Measurements from ENCODE around the gene TRIM26. TPM values are rescaled to one million over a fixed set of nuclear protein-coding genes. Genes with fewer than 3 reads are reported as not detected.

TRIM26 gene
- total RNA-seq, 4 donors from 2014 or later: 33.6 to 58.8 (median 46.3) TPM

DNA sequence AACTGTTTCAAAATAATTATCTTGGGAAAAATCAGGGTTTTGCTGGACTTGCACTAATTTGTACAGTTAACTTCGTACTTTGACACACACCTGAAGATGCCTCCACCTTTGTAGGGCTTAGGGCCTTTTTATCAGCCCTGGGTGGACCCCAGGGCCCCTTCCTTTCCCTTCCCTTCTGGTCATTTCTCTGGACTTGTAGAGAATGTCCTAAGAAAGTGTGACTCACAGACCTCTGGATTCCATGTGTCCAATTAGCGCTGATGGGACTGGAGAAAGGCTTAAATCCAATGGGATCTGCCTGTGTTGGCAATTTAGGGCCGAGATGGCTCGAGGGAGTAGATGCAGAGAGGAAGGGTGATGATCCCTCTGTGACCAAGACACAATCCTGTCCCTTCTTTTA lies 40.5 kb downstream of the TRIM26 start:
- WGBS: 93% methylated on average over 4 of the region's 4 CpGs
- no peak for TF ChIP-seq POLR2A (IDR thresholded peaks at IDR 0.05; ENCODE audit: low read depth)
- TF ChIP-seq, protein P1, sequence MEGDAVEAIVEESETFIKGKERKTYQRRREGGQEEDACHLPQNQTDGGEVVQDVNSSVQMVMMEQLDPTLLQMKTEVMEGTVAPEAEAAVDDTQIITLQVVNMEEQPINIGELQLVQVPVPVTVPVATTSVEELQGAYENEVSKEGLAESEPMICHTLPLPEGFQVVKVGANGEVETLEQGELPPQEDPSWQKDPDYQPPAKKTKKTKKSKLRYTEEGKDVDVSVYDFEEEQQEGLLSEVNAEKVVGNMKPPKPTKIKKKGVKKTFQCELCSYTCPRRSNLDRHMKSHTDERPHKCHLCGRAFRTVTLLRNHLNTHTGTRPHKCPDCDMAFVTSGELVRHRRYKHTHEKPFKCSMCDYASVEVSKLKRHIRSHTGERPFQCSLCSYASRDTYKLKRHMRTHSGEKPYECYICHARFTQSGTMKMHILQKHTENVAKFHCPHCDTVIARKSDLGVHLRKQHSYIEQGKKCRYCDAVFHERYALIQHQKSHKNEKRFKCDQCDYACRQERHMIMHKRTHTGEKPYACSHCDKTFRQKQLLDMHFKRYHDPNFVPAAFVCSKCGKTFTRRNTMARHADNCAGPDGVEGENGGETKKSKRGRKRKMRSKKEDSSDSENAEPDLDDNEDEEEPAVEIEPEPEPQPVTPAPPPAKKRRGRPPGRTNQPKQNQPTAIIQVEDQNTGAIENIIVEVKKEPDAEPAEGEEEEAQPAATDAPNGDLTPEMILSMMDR (IDR thresholded peaks at IDR 0.05): no peak
- no peak for TF ChIP-seq POLR2AphosphoS5 (IDR thresholded peaks at IDR 0.05)
- TF ChIP-seq EP300 (IDR thresholded peaks at IDR 0.05): no peak
- peaks cover 0 to 82% (median 25%) of the 10 kb centered on the region in 4 donors for H3K27me3 ChIP-seq
- H3K27ac ChIP-seq (replicated peaks in 1 of 4): no peak overlapping the region
- no peaks in the 10 kb centered on the region for H3K9me3 ChIP-seq
- DNase-seq (ENCODE audit: extremely low spot score): no peak
- intact Hi-C loops (cut with DNase I): no loop called here
- H3K4me3 ChIP-seq: no peak overlapping the region
- H3K4me1 ChIP-seq: peaks cover 7 to 11% (median 10%) of the 10 kb centered on the region in 4 donors
- no peaks in the 10 kb centered on the region for H3K36me3 ChIP-seq

DNA sequence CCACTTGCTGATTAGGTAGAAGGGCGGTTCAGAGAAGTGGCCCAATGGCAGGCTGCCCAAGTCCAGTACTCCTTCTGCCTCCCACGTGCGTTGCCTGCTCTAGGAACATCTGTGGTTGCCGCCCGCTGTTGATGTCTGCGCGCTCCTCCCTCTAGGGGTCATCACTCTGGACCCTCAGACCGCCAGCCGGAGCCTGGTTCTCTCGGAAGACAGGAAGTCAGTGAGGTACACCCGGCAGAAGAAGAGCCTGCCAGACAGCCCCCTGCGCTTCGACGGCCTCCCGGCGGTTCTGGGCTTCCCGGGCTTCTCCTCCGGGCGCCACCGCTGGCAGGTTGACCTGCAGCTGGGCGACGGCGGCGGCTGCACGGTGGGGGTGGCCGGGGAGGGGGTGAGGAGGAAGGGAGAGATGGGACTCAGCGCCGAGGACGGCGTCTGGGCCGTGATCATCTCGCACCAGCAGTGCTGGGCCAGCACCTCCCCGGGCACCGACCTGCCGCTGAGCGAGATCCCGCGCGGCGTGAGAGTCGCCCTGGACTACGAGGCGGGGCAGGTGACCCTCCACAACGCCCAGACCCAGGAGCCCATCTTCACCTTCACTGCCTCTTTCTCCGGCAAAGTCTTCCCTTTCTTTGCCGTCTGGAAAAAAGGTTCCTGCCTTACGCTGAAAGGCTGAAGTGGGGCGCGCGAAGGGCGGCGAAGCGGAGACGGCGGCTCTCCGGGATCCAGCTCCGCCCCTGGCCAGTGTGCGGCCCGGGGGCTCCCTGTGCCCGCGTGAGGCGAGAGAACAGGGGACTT lies 41.3 kb downstream of the TRIM26 start:
- WGBS: 3% methylated on average over 31 of the region's 62 CpGs
- Histone ChIP-seq H3K27me3 (peaks cover 0 to 90% (median 25%) of the 10 kb centered on the region in 4 donors), H3K36me3 (no peaks in the 10 kb centered on the region), H3K27ac (replicated peaks in 1 of 4) (no peak overlapping the region), H3K4me1 (peaks cover 7 to 11% (median 10%) of the 10 kb centered on the region in 4 donors), H3K4me3 (peak overlapping the region; percentile 4 to 36 (median 13)), H3K9me3 (no peaks in the 10 kb centered on the region)
- peak; percentile 82 for DNase-seq (ENCODE audit: extremely low spot score)
- TF ChIP-seq POLR2AphosphoS5 (IDR thresholded peaks at IDR 0.05) (no peak), EP300 (IDR thresholded peaks at IDR 0.05) (no peak), POLR2A (IDR thresholded peaks at IDR 0.05; ENCODE audit: low read depth) (no peak)
- TF ChIP-seq, protein P1 (IDR thresholded peaks at IDR 0.05): no peak
- intact Hi-C loops (cut with DNase I): no loop called here

DNA sequence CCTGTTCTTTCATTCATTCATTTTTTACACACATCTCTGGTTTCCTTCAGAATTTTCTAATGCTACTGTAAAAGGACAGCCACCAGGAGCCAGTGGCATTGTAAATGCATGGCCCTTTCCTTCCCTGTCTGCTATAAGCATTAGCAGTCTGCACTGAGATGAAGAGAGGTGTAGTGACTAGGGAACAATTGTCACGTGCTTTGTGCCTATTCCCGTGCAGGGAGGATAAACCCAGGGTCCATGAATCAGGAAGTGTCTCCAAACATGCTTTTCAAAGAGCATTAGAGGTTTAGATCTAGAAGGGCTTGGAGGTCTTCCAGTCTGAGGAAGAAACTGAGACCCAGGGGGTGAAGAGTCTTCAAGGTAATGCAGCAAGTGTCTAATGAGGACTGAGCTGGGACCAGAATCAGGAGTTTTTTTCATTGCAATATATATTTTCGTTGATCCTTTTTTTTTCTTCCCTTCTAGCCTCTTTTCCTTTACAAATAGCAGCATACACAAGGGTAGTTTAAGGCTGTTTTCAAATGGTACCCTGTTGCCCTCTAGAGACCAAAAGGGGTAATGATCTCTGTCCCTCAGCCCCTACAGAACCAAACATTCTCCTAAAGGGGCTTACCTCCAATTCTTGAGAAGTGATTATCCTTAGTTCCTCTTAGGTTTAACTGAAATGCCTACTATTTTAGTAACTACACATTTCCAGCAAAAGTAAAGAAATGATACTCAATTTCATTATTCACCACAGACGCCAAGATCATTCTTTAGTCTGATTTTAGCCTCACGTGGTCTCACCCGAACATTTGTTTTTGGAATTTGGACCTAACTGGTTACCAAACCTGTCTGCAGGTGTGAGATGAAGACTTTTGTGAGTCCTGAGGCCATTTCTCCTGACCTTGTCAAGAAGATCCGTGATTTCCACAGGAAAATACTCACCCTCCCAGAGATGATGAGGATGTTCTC lies 43.3 kb downstream of the TRIM26 start:
- peaks cover 0 to 73% (median 25%) of the 10 kb centered on the region in 4 donors for H3K27me3 ChIP-seq
- no peaks in the 10 kb centered on the region for H3K9me3 ChIP-seq
- DNase-seq (ENCODE audit: extremely low spot score): peak; percentile 57
- WGBS: 27% methylated on average over 7 of the region's 7 CpGs
- TF ChIP-seq POLR2A (IDR thresholded peaks at IDR 0.05; ENCODE audit: low read depth): no peak
- TF ChIP-seq, protein P1 (IDR thresholded peaks at IDR 0.05): peak; percentile 44 to 73 (median 48)
- intact Hi-C loops (cut with DNase I): no loop called here
- no peak overlapping the region for H3K27ac ChIP-seq (replicated peaks in 1 of 4)
- H3K36me3 ChIP-seq: no peaks in the 10 kb centered on the region
- peaks cover 7 to 11% (median 10%) of the 10 kb centered on the region in 4 donors for H3K4me1 ChIP-seq
- H3K4me3 ChIP-seq: no peak overlapping the region

DNA sequence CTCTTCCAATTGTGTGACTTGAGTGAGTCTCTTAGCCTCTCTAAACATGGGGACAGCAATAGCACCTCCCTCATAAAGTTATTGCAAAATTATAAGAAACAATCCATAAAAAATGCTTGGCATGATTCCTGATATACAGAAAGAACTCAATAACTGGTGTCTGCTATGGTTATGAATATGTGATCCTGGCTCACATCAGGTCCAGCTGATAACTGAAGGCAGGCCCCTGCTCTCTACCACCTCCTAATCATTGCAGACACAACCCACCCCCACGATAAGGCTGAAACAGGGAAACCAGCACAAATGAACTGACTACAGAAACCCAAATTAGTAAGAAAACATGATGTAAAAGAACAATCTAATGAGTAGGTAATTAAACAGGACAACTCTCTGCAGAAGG lies 44.5 kb downstream of the TRIM26 start:
- Histone ChIP-seq H3K36me3 (no peaks in the 10 kb centered on the region), H3K4me1 (peaks cover 7 to 11% (median 10%) of the 10 kb centered on the region in 4 donors), H3K27me3 (peaks cover 0 to 69% (median 25%) of the 10 kb centered on the region in 4 donors), H3K27ac (replicated peaks in 1 of 4) (no peak overlapping the region), H3K9me3 (no peaks in the 10 kb centered on the region), H3K4me3 (no peak overlapping the region)
- WGBS: 74% methylated on average over 1 of the region's 1 CpG
- intact Hi-C loops (cut with DNase I): no loop called here
- no peak for DNase-seq (ENCODE audit: extremely low spot score)
- TF ChIP-seq POLR2A (IDR thresholded peaks at IDR 0.05; ENCODE audit: low read depth) (no peak), POLR2AphosphoS5 (IDR thresholded peaks at IDR 0.05) (no peak), EP300 (IDR thresholded peaks at IDR 0.05) (no peak)
- TF ChIP-seq, protein P1 (IDR thresholded peaks at IDR 0.05): no peak

Measured in esophagus muscularis mucosa (tissue), 4 donors.